IPS-18c (cell line): ENCODE data around the gene LKAAEAR1.

Source experiments
- H3K4me3 ChIP-seq: 2 replicates; pipeline ENCODE4 v1.7.0; 2013; ENCODE audit warnings: low read depth, mild to moderate bottlenecking, low read length, moderate library complexity; ENCODE audit not compliant: insufficient read depth
- H3K9me3 ChIP-seq: one replicate; pipeline ENCODE4 v1.6.1; 2013; ENCODE audit warnings: mild to moderate bottlenecking, low read length, moderate library complexity; ENCODE audit not compliant: control insufficient read depth, insufficient read depth

Gene LKAAEAR1

DNA sequence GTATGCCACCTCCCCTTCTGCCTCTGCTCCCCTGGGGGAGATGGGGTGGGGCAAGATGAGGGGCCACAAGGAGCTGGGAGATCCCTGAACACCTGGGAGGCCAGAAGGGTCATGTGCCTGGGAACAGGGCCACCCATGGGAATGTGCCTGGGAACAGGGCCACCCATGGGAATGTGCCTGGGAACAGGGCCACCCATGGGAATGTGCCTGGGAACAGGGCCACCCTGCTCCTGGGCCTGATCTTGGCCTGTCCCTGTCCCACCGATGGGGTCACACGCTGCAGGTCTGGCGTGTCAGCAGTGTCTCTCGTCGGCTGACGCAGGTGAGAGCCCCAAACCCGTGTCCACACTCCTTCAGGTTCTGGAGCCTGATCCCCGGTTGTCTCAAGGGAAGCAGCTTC, 9.2 kb downstream of the LKAAEAR1 start:
- no peak overlapping the region for H3K4me3 ChIP-seq
- H3K9me3 ChIP-seq, result no peaks in the 10 kb centered on the region

DNA sequence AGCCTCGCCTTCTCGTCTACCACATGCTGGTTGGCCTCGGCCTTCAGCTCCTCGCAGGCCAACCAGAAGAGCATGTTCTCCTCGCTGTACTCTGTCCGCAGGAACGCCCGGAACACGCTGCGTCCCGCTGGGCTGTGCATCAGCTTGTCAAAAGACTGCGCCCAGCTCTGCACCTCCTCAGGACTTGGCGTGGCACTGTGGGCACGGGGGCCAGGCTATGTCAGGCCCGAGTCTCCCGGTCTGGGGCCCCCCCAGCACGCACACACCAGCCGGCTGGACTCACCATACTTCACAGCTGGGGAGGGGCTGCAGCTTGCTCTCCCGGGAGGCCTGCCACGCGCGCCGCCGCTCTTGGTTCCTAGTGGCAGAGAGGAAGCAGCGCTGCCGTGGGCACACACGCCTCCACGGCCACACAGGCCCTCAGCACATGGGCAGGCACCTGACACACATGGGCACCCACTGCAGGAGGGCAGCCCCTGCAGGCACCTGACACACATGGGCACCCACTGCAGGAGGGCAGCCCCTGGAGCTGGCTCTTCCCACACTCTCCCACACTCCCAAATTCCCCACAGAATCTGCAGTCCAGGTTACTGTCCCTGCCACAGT, 9.9 kb downstream of the LKAAEAR1 start:
- Histone ChIP-seq H3K9me3 (no peaks in the 10 kb centered on the region), H3K4me3 (no peak overlapping the region)

DNA sequence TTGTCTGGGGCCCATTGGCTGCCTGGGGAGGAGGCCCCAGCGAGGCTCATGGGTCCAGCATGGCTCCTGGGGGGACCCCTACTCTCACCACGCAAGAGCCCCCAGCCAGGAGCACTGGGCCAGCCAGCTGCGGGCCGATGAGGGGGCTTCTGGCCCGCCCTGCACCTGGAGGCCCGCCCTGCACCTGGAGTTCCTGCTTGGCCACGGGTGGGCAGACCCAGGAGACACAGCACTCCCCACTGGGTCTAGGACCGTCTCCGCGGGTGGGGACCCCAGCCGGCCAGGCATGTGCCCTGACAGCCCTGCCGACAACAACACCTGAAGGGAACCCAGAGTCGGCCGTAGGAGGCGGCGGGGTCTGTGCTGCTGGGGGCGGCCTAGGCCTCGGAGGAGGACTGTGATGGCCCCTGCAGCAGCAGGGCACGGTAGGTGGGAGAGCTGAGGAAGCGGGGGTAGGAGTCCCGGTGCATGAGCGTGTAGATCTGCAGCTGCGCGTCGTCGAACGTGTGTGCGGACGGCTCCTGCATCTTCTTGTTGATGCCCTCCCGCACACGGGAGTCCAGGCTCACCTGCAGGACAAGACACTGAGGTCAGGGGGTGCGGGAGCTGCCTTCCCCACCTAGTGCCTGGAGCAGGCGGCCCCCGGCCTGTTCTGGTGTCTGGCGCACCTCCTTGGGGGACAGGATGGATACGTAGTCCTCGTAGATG, 10.6 kb downstream of the LKAAEAR1 start:
- no peak overlapping the region for H3K4me3 ChIP-seq
- no peaks in the 10 kb centered on the region for H3K9me3 ChIP-seq

- H3K9me3 ChIP-seq, result no peaks in the 10 kb centered on the region
- no peak overlapping the region for H3K4me3 ChIP-seq
These were observed 11.6 kb downstream of the LKAAEAR1 start for GRCh38 chr20:64072498-64073063.

DNA sequence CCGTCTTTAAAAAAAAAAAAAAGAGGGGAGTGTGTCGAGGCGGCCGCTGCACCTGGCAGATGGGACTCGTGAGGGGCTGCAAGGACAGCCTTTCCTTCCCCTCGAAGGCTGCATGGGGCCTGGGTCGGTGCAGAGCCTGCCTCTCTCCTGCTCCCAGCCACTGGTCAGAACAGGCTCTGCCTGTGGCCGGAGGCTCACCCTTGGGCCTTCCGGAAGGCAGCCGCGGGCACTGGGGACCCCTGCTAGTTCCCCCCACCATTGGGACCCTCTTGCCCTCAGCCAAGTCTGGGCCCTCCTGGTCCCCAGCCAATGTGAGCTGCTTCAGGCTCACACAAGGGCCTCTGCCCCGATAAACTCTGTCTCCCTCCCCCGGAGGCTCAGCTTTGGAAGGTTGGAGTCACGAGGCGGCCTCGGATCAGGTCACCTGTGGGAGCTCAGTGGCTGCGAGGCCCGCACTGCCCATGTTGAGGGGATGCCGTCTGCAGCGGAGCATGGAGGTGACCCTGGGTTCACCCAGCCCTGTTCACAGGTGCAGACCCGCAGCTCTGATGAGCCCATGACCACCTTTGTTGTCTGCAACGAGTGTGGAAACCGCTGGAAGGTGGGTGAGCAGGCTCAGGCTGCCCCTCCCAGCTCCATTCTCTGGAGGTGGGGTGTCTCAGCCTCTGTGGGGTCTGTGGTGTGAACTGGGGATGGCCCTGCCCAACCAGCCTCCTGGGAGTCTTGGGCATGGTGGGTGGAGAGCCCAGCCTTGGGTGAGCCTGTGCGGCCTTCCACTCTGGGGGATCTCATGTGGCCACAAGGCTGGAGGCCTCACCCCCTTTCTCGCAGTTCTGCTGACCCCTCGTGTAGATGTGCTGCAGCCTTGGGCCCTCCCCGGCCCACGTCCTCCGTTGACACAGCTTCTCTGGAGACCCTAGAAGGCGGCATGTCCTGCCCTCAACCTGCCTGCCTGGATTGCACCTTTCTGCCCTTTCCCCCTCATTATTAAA, 12.6 kb downstream of the LKAAEAR1 start:
- H3K4me3 ChIP-seq, result no peak overlapping the region
- no peaks in the 10 kb centered on the region for H3K9me3 ChIP-seq

DNA sequence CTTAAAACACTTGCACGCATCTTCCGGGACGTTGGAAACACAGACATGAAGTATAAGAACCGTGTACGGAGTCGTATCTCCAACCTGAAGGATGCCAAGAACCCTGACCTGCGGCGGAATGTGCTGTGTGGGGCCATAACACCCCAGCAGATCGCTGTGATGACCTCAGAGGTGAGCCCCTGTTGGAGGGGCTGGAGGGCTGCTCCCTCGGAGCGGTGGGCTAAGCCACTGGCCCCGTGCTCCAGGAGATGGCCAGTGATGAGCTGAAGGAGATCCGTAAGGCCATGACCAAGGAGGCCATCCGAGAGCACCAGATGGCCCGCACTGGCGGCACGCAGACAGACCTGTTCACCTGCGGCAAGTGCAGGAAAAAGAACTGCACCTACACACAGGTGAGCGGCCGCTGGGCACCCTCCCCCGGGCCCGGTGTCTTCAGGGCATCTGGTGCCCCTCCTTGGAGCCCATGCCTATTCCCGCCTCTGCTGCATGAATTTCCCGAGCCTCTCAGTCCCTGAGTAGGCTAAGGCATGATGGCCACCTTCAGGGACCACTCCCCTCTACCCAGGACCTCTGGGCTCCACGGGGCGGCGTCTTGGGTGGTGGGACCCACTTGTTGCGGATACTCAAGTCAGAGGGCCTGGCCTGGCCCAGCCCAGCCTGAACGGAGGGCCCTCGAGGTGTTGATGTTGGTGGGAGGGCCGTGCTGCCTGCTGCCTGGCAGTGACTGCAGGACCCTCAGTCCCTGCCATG, 13.8 kb downstream of the LKAAEAR1 start:
- Histone ChIP-seq H3K4me3 (no peak overlapping the region), H3K9me3 (no peaks in the 10 kb centered on the region)

DNA sequence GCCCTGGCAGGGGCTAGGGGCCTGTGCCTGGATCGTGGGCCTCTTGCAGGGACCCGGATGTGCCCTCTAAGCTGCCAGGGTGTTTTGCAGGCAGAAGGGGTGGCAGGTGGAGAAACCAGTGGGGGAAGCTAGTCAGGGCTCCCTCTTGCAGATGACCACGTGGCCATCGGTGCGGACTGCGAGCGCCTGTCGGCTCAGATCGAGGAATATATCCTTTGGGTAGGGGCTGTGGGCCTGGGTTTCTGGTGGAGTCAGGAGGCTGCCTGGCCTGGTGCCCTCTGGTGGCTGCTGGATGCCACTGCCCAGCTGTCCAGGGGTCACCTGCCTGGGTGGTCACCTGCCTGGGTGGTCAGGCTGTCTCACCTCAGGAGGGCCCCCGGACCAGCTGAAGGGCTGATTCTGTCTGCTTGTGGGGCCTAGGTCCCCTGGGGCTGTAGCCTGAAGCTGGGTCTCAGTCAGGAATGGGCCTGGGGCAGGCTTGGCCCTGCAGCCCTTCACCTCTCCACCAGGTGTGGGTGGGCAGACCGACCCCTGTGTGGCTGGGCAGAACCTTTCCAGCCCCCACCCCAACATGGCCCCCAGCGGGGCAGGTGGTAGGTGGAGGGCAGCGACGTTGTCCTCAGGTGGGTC, 14.5 kb downstream of the LKAAEAR1 start:
- H3K4me3 ChIP-seq, result no peak overlapping the region
- no peaks in the 10 kb centered on the region for H3K9me3 ChIP-seq

- Histone ChIP-seq H3K9me3 (no peaks in the 10 kb centered on the region), H3K4me3 (no peak overlapping the region)
These were observed 15.0 kb downstream of the LKAAEAR1 start for GRCh38 chr20:64069209-64069613.

DNA sequence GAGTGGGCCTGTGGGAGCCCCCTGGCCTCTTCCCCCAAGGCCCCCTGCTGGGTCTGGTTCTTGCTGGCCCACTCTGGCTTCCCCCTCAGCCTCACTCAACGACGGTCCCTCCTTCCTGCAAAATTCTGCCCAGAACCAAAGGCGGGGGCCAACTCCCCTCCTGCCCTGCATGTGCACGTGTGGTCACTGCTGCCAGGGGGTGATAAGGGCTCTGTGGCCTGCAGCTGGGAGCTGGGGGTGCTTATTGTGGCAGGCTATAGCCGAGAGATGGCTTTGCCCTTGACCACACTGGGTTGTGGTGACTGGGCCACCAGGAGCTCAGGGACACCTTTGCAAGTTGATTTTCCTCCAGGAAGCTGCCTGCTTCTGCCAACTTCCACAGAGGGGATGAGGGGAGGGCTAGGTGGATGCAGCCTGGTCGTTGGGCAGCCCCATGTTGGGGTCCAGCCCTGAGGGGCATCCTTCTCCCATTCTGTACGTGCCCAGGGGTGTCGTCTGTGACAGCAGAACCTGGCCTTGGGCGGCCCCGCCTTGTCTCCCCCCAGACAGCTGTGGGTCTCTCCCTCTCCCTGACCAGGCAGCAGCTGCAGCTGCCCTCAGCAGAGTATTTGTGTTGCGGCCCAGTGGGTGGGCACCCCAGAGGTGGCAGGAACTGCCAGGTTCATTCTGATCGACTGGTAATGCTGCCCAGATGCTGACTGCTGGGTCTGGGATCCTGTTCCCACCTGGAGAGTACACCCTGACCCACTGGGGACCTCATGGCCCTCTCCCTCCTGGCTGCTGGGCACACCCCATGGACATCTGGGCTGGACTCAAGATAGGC, 15.6 kb downstream of the LKAAEAR1 start:
- H3K9me3 ChIP-seq, result no peaks in the 10 kb centered on the region
- no peak overlapping the region for H3K4me3 ChIP-seq

DNA sequence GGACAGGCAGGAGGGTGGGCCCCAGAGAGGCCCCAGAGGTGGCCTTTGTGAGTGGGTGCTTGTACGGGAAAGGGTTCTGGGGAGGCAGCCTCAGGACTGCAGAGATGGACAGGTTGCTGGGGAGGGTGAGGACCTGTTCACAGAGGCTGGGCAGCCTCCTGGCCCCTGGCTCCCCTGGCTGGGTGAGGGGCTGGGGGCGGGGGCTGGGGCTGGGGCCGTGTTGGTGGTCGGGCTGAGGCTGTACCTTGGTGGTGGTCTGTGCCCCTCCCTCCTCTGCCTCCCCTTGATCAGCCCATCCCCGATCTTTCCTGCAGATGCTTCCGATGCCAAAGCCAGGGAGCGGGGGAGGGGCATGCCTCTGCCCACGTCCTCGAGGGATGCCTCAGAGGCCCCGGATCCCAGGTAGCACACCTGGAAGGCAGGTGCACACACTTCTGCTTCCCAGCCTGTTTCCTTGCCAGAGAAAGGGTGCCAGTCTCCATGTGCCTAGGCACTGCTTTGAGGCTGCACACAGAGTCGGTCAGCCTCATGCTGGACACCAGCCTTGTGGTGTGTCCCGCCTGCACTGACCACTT, 16.4 kb downstream of the LKAAEAR1 start:
- Histone ChIP-seq H3K4me3 (no peak overlapping the region), H3K9me3 (no peaks in the 10 kb centered on the region)

DNA sequence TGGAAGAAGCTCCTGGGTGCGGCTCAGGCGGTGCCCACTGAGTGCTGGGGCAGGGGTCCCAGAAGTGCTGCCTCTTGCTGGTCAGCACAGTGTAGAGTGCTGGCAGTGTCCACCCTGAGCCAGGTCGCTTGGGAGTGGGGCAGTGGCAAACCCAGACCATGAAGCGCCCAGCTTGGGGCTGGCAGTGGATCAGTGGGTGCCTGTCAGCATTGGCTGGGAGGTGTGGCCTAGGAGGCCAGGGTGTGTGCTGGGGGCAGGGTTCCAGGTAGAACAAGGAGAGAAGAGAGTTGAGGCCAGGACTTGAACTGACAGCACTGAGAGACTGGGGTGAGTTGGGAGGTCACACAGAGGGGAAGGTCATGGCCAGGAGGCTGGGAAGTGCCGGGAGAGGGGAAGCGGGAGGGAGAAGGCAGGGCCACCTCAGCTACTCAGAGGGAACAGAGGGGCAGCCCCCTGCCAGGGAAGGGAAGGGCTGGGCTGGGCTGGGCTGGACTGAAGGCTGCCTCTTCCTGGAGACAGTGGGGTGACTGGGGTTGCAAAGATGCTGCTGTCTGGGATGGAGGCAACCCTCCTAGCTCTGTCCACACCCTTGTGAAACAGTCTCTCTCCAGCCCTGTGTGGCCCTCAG, 17.1 kb downstream of the LKAAEAR1 start:
- H3K4me3 ChIP-seq, result no peak overlapping the region
- no peaks in the 10 kb centered on the region for H3K9me3 ChIP-seq

GRCh38 chr20:64065974-64066343, 18.2 kb downstream of the LKAAEAR1 start:
- H3K4me3 ChIP-seq, result no peak overlapping the region
- no peaks in the 10 kb centered on the region for H3K9me3 ChIP-seq

DNA sequence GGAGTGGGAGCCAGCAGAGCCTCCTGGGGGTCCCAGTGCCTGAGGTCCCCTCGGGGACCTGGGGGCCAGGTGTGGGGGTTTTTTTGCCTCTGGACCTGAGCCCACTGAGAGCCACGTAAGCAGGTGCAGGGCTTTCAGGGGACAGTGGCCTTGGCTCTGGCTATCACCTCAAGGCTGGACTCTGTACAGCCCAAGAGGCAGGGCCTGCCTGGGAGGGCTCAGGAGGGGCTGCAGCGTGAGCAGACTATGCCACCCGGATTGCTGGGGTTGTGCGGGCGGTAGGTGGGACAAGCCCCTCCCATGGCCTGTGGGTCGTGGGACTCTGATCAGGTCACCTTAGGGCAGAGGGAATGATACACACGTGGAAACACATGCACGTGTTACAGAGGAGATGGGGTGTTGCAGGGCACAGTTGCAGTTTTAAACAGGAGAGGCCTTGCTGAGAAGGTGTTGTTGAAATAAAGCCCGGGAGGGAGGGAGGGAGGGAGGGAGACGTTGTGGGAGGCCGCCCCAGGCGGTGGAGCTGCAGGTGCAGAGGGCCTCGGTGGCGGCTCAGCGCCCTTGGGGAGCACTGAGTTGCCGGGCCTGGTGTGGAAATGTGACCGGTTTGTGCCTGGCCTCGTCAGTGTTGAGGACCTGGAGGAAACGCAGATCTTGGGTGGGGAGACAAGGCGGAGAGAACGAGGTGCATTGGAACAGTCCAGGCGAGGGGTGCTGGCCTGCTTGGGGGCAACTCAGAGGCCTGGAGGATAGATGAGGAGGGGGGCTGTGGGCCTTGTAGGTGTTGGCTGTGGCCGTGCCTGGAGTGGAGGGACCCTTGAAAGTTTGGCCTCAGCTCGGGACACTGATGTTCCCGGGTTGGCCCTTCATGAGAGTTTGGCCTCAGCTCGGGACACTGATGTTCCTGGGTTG, 18.9 kb downstream of the LKAAEAR1 start:
- H3K9me3 ChIP-seq, result no peaks in the 10 kb centered on the region

DNA sequence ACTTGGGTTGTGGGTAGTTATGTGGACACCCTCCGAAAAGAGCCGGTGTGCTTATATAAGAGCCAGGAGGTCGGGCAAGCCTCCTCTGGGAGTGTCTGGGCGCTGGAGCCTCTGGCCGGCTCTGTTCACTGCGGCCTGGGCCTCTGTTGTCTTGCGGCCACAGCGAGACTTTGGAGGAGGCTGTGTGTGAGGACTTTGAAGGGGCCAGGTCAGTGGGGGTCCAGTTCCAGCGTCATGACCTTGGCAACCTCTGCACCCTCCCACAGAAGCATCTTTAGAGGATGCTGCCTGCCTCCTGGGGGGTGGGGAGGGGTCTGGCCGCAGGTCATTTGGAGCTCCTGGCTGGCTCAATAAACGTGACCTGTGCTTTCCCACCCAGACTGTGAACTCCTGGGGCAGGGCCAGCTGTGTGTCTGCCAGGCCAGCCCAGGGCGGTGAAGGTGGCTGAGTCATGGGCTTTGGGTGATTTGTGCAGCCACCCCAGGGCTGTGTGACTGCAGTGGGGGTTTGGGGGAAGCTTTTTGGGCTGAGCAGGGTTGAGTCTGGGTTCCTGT, 20.0 kb downstream of the LKAAEAR1 start:
- Histone ChIP-seq H3K9me3 (no peaks in the 10 kb centered on the region), H3K4me3 (no peak overlapping the region)

More for the DNA sequence above, 18.9 kb downstream of the LKAAEAR1 start:
- no peak overlapping the region for H3K4me3 ChIP-seq
